ENCODE data around the gene GRK2. TPM values are rescaled to one million over a fixed set of nuclear protein-coding genes. Genes with fewer than 3 reads are reported as not detected.
"Not testable (repeated sequence)": the region's sequence is repeated elsewhere in the genome, so short reads cannot be mapped to it uniquely, and the experiment has no call there.

GRK2 gene
- total RNA-seq, 1 donor: 33.2 TPM

GRCh38 chr11:67316882-67317204 lies 50.6 kb downstream of the GRK2 start:
- H3K4me3 ChIP-seq (ENCODE audit: low read depth, low read length): peak overlapping the region; percentile 91
- no peak for DNase-seq (ENCODE audit: low read depth)
- TF ChIP-seq CTCF (IDR thresholded peaks at IDR 0.05; ENCODE audit: insufficient read depth, low read depth, low read length): no peak

DNA sequence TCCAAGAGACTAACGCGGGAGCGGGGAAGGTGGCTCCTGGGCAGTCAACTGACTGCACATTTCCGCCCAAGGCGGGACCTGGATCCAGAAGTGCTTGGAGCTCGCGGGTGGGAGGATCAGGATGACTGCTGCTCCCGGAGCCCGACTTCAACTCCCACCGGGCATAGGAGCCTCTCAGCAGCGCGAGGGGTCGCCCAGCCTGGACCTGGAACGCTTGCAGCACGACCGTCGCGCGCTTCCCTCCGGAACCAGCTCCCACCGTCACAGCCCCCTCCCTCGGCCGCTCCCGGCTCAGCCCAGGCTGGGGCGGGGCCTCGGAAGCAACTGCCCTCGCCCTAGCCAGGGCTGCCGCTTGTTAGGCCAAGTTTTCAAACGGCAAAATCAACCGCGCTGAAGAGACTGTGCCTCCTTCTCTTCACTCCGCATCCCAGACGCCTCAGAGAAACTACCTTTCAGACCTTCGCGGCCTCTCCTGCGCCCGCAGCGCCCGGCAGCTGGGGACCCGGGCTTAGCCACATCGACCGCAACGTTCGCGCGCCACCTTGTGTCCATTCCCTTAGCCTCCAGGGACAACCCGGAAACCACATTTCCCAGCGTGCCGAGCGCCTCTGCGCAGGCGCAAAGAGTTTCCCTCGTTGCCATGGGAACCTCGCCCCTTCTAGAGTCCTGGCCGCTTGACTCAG lies 51.1 kb downstream of the GRK2 start:
- peak; percentile 91 for TF ChIP-seq CTCF (IDR thresholded peaks at IDR 0.05; ENCODE audit: insufficient read depth, low read depth, low read length)
- peak; percentile 92 for DNase-seq (ENCODE audit: low read depth)
- peak overlapping the region; percentile 91 for H3K4me3 ChIP-seq (ENCODE audit: low read depth, low read length)

GRCh38 chr11:67317888-67318555 lies 51.7 kb downstream of the GRK2 start:
- no peak for TF ChIP-seq CTCF (IDR thresholded peaks at IDR 0.05; ENCODE audit: insufficient read depth, low read depth, low read length)
- DNase-seq (ENCODE audit: low read depth): no peak
- H3K4me3 ChIP-seq (ENCODE audit: low read depth, low read length): peak overlapping the region; percentile 91

DNA sequence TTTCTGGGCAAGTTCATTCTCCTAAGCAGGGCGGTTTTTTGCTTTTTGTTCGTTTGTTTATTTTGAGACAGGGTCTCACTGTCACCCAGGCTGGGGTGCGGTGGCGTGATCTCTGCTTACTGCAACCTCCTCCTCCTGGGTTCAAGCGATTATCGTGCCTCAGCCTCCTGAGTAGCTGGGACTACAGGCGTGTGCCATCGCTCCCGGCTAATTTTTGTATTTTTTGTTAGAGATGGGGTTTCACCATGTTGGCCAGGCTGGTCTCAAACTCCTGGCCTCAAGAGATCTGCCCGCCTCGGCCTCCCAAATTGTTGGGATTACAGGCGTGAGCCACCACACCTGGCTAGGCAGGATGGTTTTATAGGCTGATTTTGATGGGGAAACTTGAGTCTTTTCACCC lies 52.6 kb downstream of the GRK2 start:
- not testable (repeated sequence) for DNase-seq (ENCODE audit: low read depth); H3K4me3 ChIP-seq (ENCODE audit: low read depth, low read length)

DNA sequence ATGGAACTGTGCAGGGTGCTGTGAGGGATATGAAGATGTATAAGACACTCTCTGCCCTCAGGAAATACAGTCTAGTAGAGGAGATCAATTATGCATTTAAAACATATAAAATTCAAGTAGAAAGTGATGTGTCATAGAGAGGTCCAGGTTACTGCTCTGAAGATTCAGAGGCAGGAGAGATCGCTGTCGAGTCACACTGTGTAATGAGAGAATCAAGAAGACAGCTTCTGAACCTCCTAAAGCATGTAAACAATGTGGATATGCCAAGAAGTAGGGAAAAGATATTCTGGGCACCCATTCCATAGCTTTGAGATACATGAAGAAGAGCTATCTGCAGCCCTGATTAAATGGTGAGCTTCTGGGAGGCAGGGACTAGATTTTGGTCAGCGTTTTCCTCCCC lies 53.7 kb downstream of the GRK2 start:
- TF ChIP-seq CTCF (IDR thresholded peaks at IDR 0.05; ENCODE audit: insufficient read depth, low read depth, low read length): no peak
- DNase-seq (ENCODE audit: low read depth): peak; percentile 26
- H3K4me3 ChIP-seq (ENCODE audit: low read depth, low read length): no peak overlapping the region

DNA sequence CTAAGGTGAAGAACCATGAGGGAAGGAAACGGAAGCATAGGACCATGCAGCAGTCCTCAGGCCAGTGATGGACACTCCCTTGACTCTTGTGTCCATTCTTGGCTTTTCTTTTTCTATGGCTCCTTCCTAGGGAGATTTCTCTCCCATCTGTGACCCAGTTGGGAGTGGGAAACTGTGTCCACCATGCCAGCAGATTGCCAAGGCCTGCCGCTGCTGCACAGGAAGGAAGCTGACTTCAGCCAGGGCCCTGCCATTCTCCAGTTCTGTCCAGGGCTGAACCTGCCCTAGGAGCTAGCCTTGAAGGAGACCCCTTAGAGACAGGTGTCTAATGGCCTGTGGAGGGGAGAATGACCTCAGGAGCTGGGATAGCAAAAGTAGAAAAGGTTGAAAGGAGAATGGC lies 54.4 kb downstream of the GRK2 start:
- no peak for DNase-seq (ENCODE audit: low read depth)
- no peak for TF ChIP-seq CTCF (IDR thresholded peaks at IDR 0.05; ENCODE audit: insufficient read depth, low read depth, low read length)
- H3K4me3 ChIP-seq (ENCODE audit: low read depth, low read length): no peak overlapping the region

- no peak for TF ChIP-seq CTCF (IDR thresholded peaks at IDR 0.05; ENCODE audit: insufficient read depth, low read depth, low read length)
- DNase-seq (ENCODE audit: low read depth): no peak
These were observed 55.1 kb downstream of the GRK2 start for GRCh38 chr11:67321313-67321871.

More at GRCh38 chr11:67321313-67321871, 55.1 kb downstream of the GRK2 start:
- H3K4me3 ChIP-seq (ENCODE audit: low read depth, low read length): no peak overlapping the region

Data from fibroblast of villous mesenchyme (primary cell).